Endodermal cell (in vitro differentiated cells): ENCODE measurements around the gene SH3PXD2A. TPM values are rescaled to one million over a fixed set of nuclear protein-coding genes. Genes with fewer than 3 reads are reported as not detected.

ENCODE experiments used
- DNase-seq: peaks from one replicate; pipeline ENCODE4 v3.0.0-alpha.2; 2017
- H3K27ac ChIP-seq: 2 replicates; pipeline ENCODE4 v1.5.1; 2013; ENCODE audit warnings: mild to moderate bottlenecking, low read depth, low read length, moderate library complexity
- H3K27me3 ChIP-seq: 2 replicates; pipeline ENCODE4 v1.6.1; 2013; ENCODE audit warnings: mild to moderate bottlenecking, low read length, moderate library complexity; ENCODE audit not compliant: insufficient read depth, control insufficient read depth, poor library complexity, severe bottlenecking
- H3K36me3 ChIP-seq: 2 replicates; pipeline ENCODE4 v1.7.0; 2013; ENCODE audit warnings: mild to moderate bottlenecking, low read length, moderate library complexity; ENCODE audit not compliant: control insufficient read depth, insufficient read depth
- H3K4me1 ChIP-seq: one replicate; pipeline ENCODE4 v1.7.0; 2013; ENCODE audit warnings: low read length; ENCODE audit not compliant: control insufficient read depth, insufficient read depth
- H3K4me3 ChIP-seq: 2 replicates; pipeline ENCODE4 v1.5.1; 2013; ENCODE audit warnings: mild to moderate bottlenecking, low read length, moderate library complexity
- H3K9ac ChIP-seq: 2 replicates; pipeline ENCODE4 v1.6.1; 2013; ENCODE audit warnings: mild to moderate bottlenecking, low read length, moderate library complexity; ENCODE audit not compliant: poor library complexity, severe bottlenecking; ENCODE audit errors: extremely low read depth
- H3K9me3 ChIP-seq: 2 replicates; pipeline ENCODE4 v1.6.1; 2013; ENCODE audit warnings: mild to moderate bottlenecking, low read length, moderate library complexity; ENCODE audit not compliant: control insufficient read depth
- H3K27ac Mint-ChIP-seq: 2 replicates; pipeline ENCODE4 v1.8.0; 2020; ENCODE audit warnings: mixed read lengths
- H3K27me3 Mint-ChIP-seq: 2 replicates; pipeline ENCODE4 v1.8.0; 2021; ENCODE audit warnings: mild to moderate bottlenecking, mixed read lengths; ENCODE audit not compliant: insufficient read depth
- H3K36me3 Mint-ChIP-seq: 2 replicates; pipeline ENCODE4 v1.8.0; 2020; ENCODE audit warnings: low read depth, mixed read lengths
- H3K4me1 Mint-ChIP-seq: 2 replicates; pipeline ENCODE4 v1.8.0; 2020; ENCODE audit warnings: mixed read lengths
- H3K4me3 Mint-ChIP-seq: 2 replicates; pipeline ENCODE4 v1.8.0; 2020; ENCODE audit warnings: mild to moderate bottlenecking, moderate library complexity, mixed read lengths
- H3K9me3 Mint-ChIP-seq: 2 replicates; pipeline ENCODE4 v1.8.0; 2020; ENCODE audit warnings: mild to moderate bottlenecking, mixed read lengths
- CTCF ChIP-seq: fragments of 200-600 bp; sonication (generic); conservative IDR thresholded peaks from 2 replicates; pipeline ENCODE4 v1.5.0; 2021; ENCODE audit warnings: antibody characterized with exemption, mild to moderate bottlenecking
- WGBS, 2 experiments: methylation state at CpG; one replicate each; pipeline versions ENCODE4 v1.1.5 to v1.1.7; 2013; ENCODE audit warnings: missing lambda C conversion rate in 2 of 2, mixed read lengths in 1 of 2; ENCODE audit not compliant: insufficient coverage in 1 of 2, insufficient read length in 1 of 2; 5-methylcytosine and 5-hydroxymethylcytosine counted together
- total RNA-seq, 2 donors: library from RNA; stranded (reverse); fragmentation: NEBNext Ultra II Directional in 1 of 2; extraction: Animal tissue kit (Norgen Biotek cat#: 25700) in 1 of 2; gene quantifications; 2 replicates in 1 of 2; 3 replicates in 1 of 2; pipeline ENCODE4 v1.2.1, GENCODE V29; 2021

SH3PXD2A gene
- total RNA-seq, 2 donors from 2014 or later = 15.7 to 22.6 TPM

- no peaks in the 10 kb centered on the region for H3K36me3 ChIP-seq
- Mint-ChIP-seq H3K27me3 (peaks cover 19% of the 10 kb centered on the region), H3K36me3 (no peaks in the 10 kb centered on the region), H3K4me1 (peaks cover 28% of the 10 kb centered on the region), H3K27ac (no peak overlapping the region), H3K4me3 (peak overlapping the region; percentile 75), H3K9me3 (no peaks in the 10 kb centered on the region)
- DNase-seq = no peak
- H3K4me1 ChIP-seq = peaks cover 18% of the 10 kb centered on the region
- H3K27ac ChIP-seq = no peak overlapping the region
- peaks cover 29% of the 10 kb centered on the region for H3K27me3 ChIP-seq
- H3K4me3 ChIP-seq = no peak overlapping the region
- H3K9me3 ChIP-seq = no peaks in the 10 kb centered on the region
- no peak for TF ChIP-seq CTCF
- 87 to 95% methylated on average over 5 of the region's 5 CpGs for WGBS, 2 experiments
- no peak overlapping the region for H3K9ac ChIP-seq
Measured at GRCh38 chr10:103856797-103857170, 1.4 kb upstream of the SH3PXD2A start.

- H3K9ac ChIP-seq = no peak overlapping the region
- no peak for TF ChIP-seq CTCF
- DNase-seq = no peak
- H3K36me3 ChIP-seq = no peaks in the 10 kb centered on the region
- Mint-ChIP-seq H3K4me1 (peaks cover 28% of the 10 kb centered on the region), H3K27ac (peak overlapping the region; percentile 55), H3K36me3 (no peaks in the 10 kb centered on the region), H3K4me3 (peak overlapping the region; percentile 75), H3K9me3 (no peaks in the 10 kb centered on the region), H3K27me3 (peaks cover 19% of the 10 kb centered on the region)
- H3K27me3 ChIP-seq = peaks cover 29% of the 10 kb centered on the region
- H3K4me1 ChIP-seq = peaks cover 18% of the 10 kb centered on the region
- peak overlapping the region; percentile 79 for H3K4me3 ChIP-seq
- H3K9me3 ChIP-seq = no peaks in the 10 kb centered on the region
- 9 to 23% methylated on average over 11 to 34 of the region's 34 CpGs for WGBS, 2 experiments
- no peak overlapping the region for H3K27ac ChIP-seq
Measured at GRCh38 chr10:103855852-103856796, 748 bp upstream of the SH3PXD2A start.

- Mint-ChIP-seq H3K9me3 (no peaks in the 10 kb centered on the region), H3K4me3 (peak overlapping the region; percentile 75), H3K27me3 (peaks cover 19% of the 10 kb centered on the region), H3K4me1 (peaks cover 33% of the 10 kb centered on the region), H3K27ac (no peak overlapping the region), H3K36me3 (no peaks in the 10 kb centered on the region)
- DNase-seq = peak; percentile 76
- peaks cover 29% of the 10 kb centered on the region for H3K27me3 ChIP-seq
- H3K4me1 ChIP-seq = peaks cover 14% of the 10 kb centered on the region
- no peaks in the 10 kb centered on the region for H3K36me3 ChIP-seq
- WGBS, 2 experiments = 0 to 2% methylated on average over 9 to 53 of the region's 53 CpGs
- H3K27ac ChIP-seq = peak overlapping the region; percentile 15
- peak overlapping the region; percentile 36 for H3K9ac ChIP-seq
- peak; percentile 61 for TF ChIP-seq CTCF
- H3K4me3 ChIP-seq = peak overlapping the region; percentile 82
- H3K9me3 ChIP-seq = no peaks in the 10 kb centered on the region
Measured at GRCh38 chr10:103854686-103855391, 537 bp downstream of the SH3PXD2A start.
